A549 (cell line): ENCODE data around the gene FDPS. TPM values are rescaled to one million over a fixed set of nuclear protein-coding genes. Genes with fewer than 3 reads are reported as not detected.

ENCODE experiments used
- ATAC-seq, 2 experiments: fragments of 200-7000 bp in 1 of 2; fragments of >200 bp in 1 of 2; cut with Nextera tagmentation in 1 of 2; cut with Tn5 transposase in 1 of 2; 3 replicates each; pipeline versions ENCODE4 v1.8.0 to v1.9.1; 2018 to 2020; ENCODE audit warnings: mild to moderate bottlenecking in 1 of 2, moderate library complexity in 1 of 2
- CTCF ChIA-PET: fragments of 300-600 bp; sonication (Branson Sonifier 250); formaldehyde crosslinking; extraction: SDS; loops from one replicate; lab custom pipeline; 2021; ENCODE audit warnings: antibody characterized with exemption, inconsistent platforms; lab: Yijun Ruan, JAX
- POLR2A ChIA-PET: fragments of 350-600 bp; formaldehyde crosslinking; extraction: SDS; loops from one replicate; lab custom pipeline; 2021; ENCODE audit warnings: antibody characterized with exemption, inconsistent platforms; lab: Yijun Ruan, JAX
- DNase-seq, 2 experiments: peaks; one replicate each; pipeline versions ENCODE4 v3.0.0 to v3.0.0-alpha.2; 2011 to 2016; ENCODE audit warnings: low read depth in 1 of 2, low spot score in 1 of 2
- FAIRE-seq: peaks from 2 replicates; lab custom pipeline; 2011; peaks lifted over from hg19 to GRCh38; lab: Jason Lieb, UNC
- H3K27ac ChIP-seq, 2 experiments: fragments of >200 bp; sonication (Bioruptor Twin); formaldehyde crosslinking; 3 replicates each; pipeline ENCODE4 v1.5.1; 2016 to 2017
- H3K4me1 ChIP-seq: fragments of >200 bp; sonication (Bioruptor Twin); formaldehyde crosslinking; 3 replicates; pipeline ENCODE4 v1.6.1; 2016
- H3K4me2 ChIP-seq: fragments of >200 bp; sonication (Bioruptor Twin); formaldehyde crosslinking; 3 replicates; pipeline ENCODE4 v1.6.1; 2016
- H3K4me3 ChIP-seq: fragments of >200 bp; sonication (Bioruptor Twin); formaldehyde crosslinking; 3 replicates; pipeline ENCODE4 v1.5.1; 2016
- H3K9me3 ChIP-seq: fragments of >200 bp; sonication (Bioruptor Twin); formaldehyde crosslinking; 3 replicates; pipeline ENCODE4 v1.6.1; 2016
- ATOH8 ChIP-seq: fragments of 250-450 bp; sonication (Bioruptor Pico); IDR thresholded peaks from 2 replicates; pipeline ENCODE4 v1.5.0; 2020; ENCODE audit warnings: low read depth, mild to moderate bottlenecking, moderate library complexity
- CHD2 ChIP-seq: fragments of 150-350 bp; IDR thresholded peaks from 2 replicates; pipeline ENCODE4 v1.6.1; 2014; ENCODE audit warnings: low read length; ENCODE audit not compliant: partially characterized antibody
- ELK1 ChIP-seq: fragments of 150-350 bp; IDR thresholded peaks from 2 replicates; pipeline ENCODE4 v1.6.1; 2014; ENCODE audit warnings: low read depth, mild to moderate bottlenecking, low read length
- FOSB ChIP-seq: fragments of 250-450 bp; sonication (Bioruptor Pico); IDR thresholded peaks from 2 replicates; pipeline ENCODE4 v1.5.0; 2020; ENCODE audit warnings: mild to moderate bottlenecking, moderate library complexity
- FOXS1 ChIP-seq: fragments of 250-450 bp; sonication (Bioruptor Pico); IDR thresholded peaks from 2 replicates; pipeline ENCODE4 v1.5.0; 2020; ENCODE audit warnings: mild to moderate bottlenecking, moderate library complexity
- GATA3 ChIP-seq: IDR thresholded peaks from 2 replicates; pipeline ENCODE4 v1.6.1; 2012; ENCODE audit warnings: borderline replicate concordance
- HOXA7 ChIP-seq: fragments of 250-450 bp; sonication (Bioruptor Pico); IDR thresholded peaks from 2 replicates; pipeline ENCODE4 v1.5.0; 2020; ENCODE audit warnings: mild to moderate bottlenecking, moderate library complexity
- HOXB5 ChIP-seq: fragments of 250-450 bp; sonication (Bioruptor Pico); IDR thresholded peaks from 2 replicates; pipeline ENCODE4 v1.5.0; 2020; ENCODE audit warnings: mild to moderate bottlenecking, moderate library complexity
- JUN ChIP-seq, 2 experiments: fragments of >200 bp; sonication (Bioruptor Twin); formaldehyde crosslinking; IDR thresholded peaks; 2 replicates in 1 of 2; 3 replicates in 1 of 2; pipeline ENCODE4 v1.6.1; 2016 to 2017
- JUNB ChIP-seq: fragments of >200 bp; sonication (Bioruptor Twin); formaldehyde crosslinking; IDR thresholded peaks from 2 replicates; pipeline ENCODE4 v1.6.1; 2016
- KDM1A ChIP-seq: fragments of 200-600 bp; sonication (generic); IDR thresholded peaks from 2 replicates; pipeline ENCODE4 v1.6.1; 2016; ENCODE audit warnings: low read depth, mild to moderate bottlenecking
- MAFK ChIP-seq: fragments of 450-650 bp; IDR thresholded peaks from 2 replicates; pipeline ENCODE4 v1.6.1; 2014; ENCODE audit not compliant: partially characterized antibody
- MAX ChIP-seq: IDR thresholded peaks from 2 replicates; pipeline ENCODE4 v1.6.1; 2012
- MAZ ChIP-seq: fragments of 150-350 bp; IDR thresholded peaks from 2 replicates; pipeline ENCODE4 v1.6.1; 2014; ENCODE audit warnings: antibody characterized with exemption, low read depth, low read length, borderline replicate concordance
- PBX3 ChIP-seq: IDR thresholded peaks from 2 replicates; pipeline ENCODE4 v1.6.1; 2012
- POLR2A ChIP-seq: IDR thresholded peaks from 2 replicates; pipeline ENCODE4 v1.6.1; 2012; ENCODE audit warnings: mild to moderate bottlenecking, low read length
- RARB ChIP-seq: fragments of 250-450 bp; sonication (Bioruptor Pico); IDR thresholded peaks from 2 replicates; pipeline ENCODE4 v1.8.0; 2021; ENCODE audit warnings: mild to moderate bottlenecking, moderate library complexity
- REST ChIP-seq: fragments of 200-600 bp; sonication (generic); IDR thresholded peaks from 2 replicates; pipeline ENCODE4 v1.6.1; 2016; ENCODE audit warnings: antibody characterized with exemption, mild to moderate bottlenecking, moderate library complexity
- RFX5 ChIP-seq: fragments of 450-650 bp; IDR thresholded peaks from 2 replicates; pipeline ENCODE4 v1.7.1; 2014; ENCODE audit warnings: antibody characterized with exemption, mild to moderate bottlenecking, moderate library complexity
- RNF2 ChIP-seq: fragments of 200-600 bp; sonication (generic); IDR thresholded peaks from 2 replicates; pipeline ENCODE4 v1.6.1; 2016; ENCODE audit warnings: low read depth, mild to moderate bottlenecking, antibody characterized with exemption, moderate library complexity, borderline replicate concordance
- SREBF2 ChIP-seq: fragments of 450-650 bp; IDR thresholded peaks from 2 replicates; pipeline ENCODE4 v1.6.1; 2014; ENCODE audit warnings: mild to moderate bottlenecking, moderate library complexity
- TP53 ChIP-seq: fragments of 250-450 bp; sonication (Bioruptor Pico); IDR thresholded peaks from 2 replicates; pipeline ENCODE4 v1.5.0; 2021; ENCODE audit warnings: mild to moderate bottlenecking, moderate library complexity
- USF2 ChIP-seq: fragments of 450-650 bp; IDR thresholded peaks from 2 replicates; pipeline ENCODE4 v1.6.1; 2014; ENCODE audit warnings: antibody characterized with exemption
- ZNF302 ChIP-seq: fragments of 250-450 bp; sonication (Bioruptor Pico); IDR thresholded peaks from 2 replicates; pipeline ENCODE4 v1.9.0; 2021; ENCODE audit warnings: inconsistent platforms, mild to moderate bottlenecking, moderate library complexity
- ZSCAN20 ChIP-seq: fragments of 250-450 bp; sonication (Bioruptor Pico); IDR thresholded peaks from 2 replicates; pipeline ENCODE4 v1.8.0; 2022; ENCODE audit warnings: mild to moderate bottlenecking, moderate library complexity
- WGBS: methylation state at CpG from one replicate; pipeline ENCODE4 v1.1.6; 2017; ENCODE audit errors: missing lambda C conversion rate; 5-methylcytosine and 5-hydroxymethylcytosine counted together
- polyA plus RNA-seq, 4 experiments: library from polyadenylated mRNA; depleted of rRNA in 3 of 4; stranded (reverse); fragments of >200 nt; fragmentation: RNase III in 1 of 4; extraction: RNeasy Plus Mini Kit Qiagen cat#74134 plus additional on column Dnase treatment in 1 of 4; gene quantifications; 2 replicates in 3 of 4; 3 replicates in 1 of 4; pipeline ENCODE4 v1.2.3, GENCODE V29; 2011 to 2017

FDPS gene
- polyA plus RNA-seq, 2 of the 4 experiments (the other 2 are of a cell fraction): 148 to 228 TPM

- no peak overlapping the region for H3K4me3 ChIP-seq
- no peak for DNase-seq
- TF ChIP-seq JUNB: no peak
- TF ChIP-seq POLR2A: no peak
- no peak for TF ChIP-seq JUN (IDR thresholded peaks at IDR 0.05)
- TF ChIP-seq MAX: no peak
- no peak for TF ChIP-seq ZNF302 (CRISPR knock-in tag)
- no peak for TF ChIP-seq MAZ
- no peak for TF ChIP-seq FOXS1 (CRISPR knock-in tag)
- no peak for TF ChIP-seq MAFK
- TF ChIP-seq, all 56 proteins: peak for 0
- H3K27ac ChIP-seq: no peak overlapping the region
- POLR2A ChIA-PET: interaction anchor here (0.6 kb wide), 1 partner anchor 60 kb away, joined by 3 read pairs; no protein-coding TSS in a partner anchor
- 79% methylated on average over 3 of the region's 3 CpGs for WGBS
- no peaks in the 10 kb centered on the region for H3K9me3 ChIP-seq
- H3K4me1 ChIP-seq: peaks cover 4% of the 10 kb centered on the region
- CTCF ChIA-PET: interaction anchor here (1.0 to 3.9 kb wide), 8 partner anchors 12 to 123 kb away, joined by 3 to 29 read pairs (median 6); partner anchors contain the start of gene HCN3
- ATAC-seq (no peak), FAIRE-seq (no peak)
- no peak overlapping the region for H3K4me2 ChIP-seq
Measured at GRCh38 chr1:155316922-155317321, 8.3 kb downstream of the FDPS start.

GRCh38 chr1:155318082-155318481 is 9.4 kb downstream of the FDPS start:
- Histone ChIP-seq H3K4me3 (no peak overlapping the region), H3K4me1 (peaks cover 10% of the 10 kb centered on the region), H3K9me3 (no peaks in the 10 kb centered on the region), H3K27ac (no peak overlapping the region), H3K4me2 (no peak overlapping the region)
- TF ChIP-seq CHD2 (no peak), USF2 (no peak), HOXA7 (CRISPR knock-in tag) (no peak), ELK1 (no peak), ATOH8 (CRISPR knock-in tag) (no peak), HOXB5 (CRISPR knock-in tag) (no peak), TP53 (no peak), JUNB (no peak), ZSCAN20 (CRISPR knock-in tag) (no peak), FOSB (no peak), KDM1A (no peak), MAX (no peak), RARB (CRISPR knock-in tag) (no peak), PBX3 (no peak), SREBF2 (no peak), RNF2 (no peak), GATA3 (no peak), REST (no peak), RFX5 (no peak)
- ATAC-seq (no peak), FAIRE-seq (no peak), DNase-seq (no peak)
- POLR2A ChIA-PET: no interaction called here
- CTCF ChIA-PET: interaction anchor here (0.8 to 3.9 kb wide), 8 partner anchors 9 to 74 kb away, joined by 3 to 29 read pairs (median 6); partner anchors contain the start of gene HCN3
- WGBS: over 99% methylated on average over 9 of the region's 9 CpGs
